ENCODE results near the gene TMEM164.
A peak's percentile ranks its signal among the peaks of the same experiment; 100 is the strongest.

The TMEM164 gene

DNA sequence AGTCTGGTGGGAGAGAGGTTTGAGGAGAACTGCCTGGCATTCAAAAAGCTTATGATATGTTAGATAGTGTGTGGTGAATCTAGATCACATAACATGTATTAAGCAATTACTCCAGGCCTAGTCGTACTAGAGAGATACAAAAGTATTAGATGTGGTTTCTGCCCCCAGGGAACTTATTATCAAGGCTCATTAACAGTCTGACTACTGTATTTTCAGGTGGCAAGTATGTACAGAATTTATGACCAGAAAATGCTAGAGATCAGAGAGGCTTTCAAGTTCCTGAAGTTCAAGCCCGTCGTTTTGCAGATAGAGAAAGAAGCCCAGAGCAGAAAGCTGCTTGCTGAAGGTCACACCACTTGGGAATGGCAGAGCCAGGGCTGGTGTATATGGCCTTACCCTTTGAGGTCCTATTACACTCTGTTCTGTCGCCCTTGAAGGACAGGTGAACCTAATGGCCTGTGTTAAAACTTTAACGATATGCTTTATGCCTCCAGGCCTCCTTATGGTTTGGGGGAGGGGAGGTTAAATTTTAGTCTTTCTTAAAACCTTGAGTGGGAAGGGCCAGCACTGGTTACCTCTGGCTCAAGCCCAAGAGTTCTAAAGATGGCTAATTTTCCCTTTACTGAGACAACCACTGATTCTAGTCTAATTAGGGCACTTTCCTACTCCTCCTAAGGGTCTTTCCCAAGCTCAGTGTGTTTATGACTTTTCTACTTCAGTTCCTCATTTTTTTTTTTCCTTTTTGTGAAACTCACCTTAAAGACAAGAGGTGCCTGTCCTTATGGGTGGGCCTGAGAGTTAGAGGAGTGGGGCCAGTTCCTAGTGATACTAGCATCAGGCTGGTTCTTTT, 19.9 kb downstream of the TMEM164 start:
- DNase-seq (ENCODE audit: low spot score) = no peak
- Histone ChIP-seq H3K27me3 (ENCODE audit: insufficient read depth, poor library complexity, severe bottlenecking) (no peaks in the 10 kb centered on the region), H3K4me3 (ENCODE audit: severe bottlenecking) (no peak overlapping the region), H3K36me3 (ENCODE audit: low read depth) (no peaks in the 10 kb centered on the region), H3K4me1 (ENCODE audit: insufficient read depth, poor library complexity, severe bottlenecking) (peaks cover 16% of the 10 kb centered on the region), H3K27ac (ENCODE audit: poor library complexity, severe bottlenecking) (no peak overlapping the region), H3K9me3 (ENCODE audit: severe bottlenecking) (no peaks in the 10 kb centered on the region)
- ATAC-seq (ENCODE audit: low read depth) = no peak
- TF ChIP-seq, protein P1, sequence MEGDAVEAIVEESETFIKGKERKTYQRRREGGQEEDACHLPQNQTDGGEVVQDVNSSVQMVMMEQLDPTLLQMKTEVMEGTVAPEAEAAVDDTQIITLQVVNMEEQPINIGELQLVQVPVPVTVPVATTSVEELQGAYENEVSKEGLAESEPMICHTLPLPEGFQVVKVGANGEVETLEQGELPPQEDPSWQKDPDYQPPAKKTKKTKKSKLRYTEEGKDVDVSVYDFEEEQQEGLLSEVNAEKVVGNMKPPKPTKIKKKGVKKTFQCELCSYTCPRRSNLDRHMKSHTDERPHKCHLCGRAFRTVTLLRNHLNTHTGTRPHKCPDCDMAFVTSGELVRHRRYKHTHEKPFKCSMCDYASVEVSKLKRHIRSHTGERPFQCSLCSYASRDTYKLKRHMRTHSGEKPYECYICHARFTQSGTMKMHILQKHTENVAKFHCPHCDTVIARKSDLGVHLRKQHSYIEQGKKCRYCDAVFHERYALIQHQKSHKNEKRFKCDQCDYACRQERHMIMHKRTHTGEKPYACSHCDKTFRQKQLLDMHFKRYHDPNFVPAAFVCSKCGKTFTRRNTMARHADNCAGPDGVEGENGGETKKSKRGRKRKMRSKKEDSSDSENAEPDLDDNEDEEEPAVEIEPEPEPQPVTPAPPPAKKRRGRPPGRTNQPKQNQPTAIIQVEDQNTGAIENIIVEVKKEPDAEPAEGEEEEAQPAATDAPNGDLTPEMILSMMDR (IDR thresholded peaks at IDR 0.05; ENCODE audit: poor library complexity, severe bottlenecking) = no peak

DNA sequence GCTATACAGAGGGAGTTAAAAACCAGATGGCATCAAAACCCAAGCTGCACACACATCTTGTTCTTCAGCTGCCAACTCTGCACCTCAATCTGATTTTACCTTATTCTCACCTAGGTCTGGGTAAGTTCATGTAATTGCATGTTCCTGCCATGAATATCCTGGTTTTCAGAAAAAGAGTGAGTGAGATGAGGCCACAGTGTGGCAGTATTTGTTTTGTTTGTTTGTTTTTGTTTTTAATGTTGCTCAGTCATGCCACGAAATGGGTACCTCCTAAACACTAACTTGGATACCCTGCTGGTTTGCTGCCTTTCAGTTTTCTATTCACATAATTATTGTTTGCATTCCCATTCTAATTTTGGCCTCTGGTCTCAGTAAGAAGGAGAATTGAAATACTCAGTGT, 22.5 kb downstream of the TMEM164 start:
- H3K27me3 ChIP-seq (ENCODE audit: insufficient read depth, poor library complexity, severe bottlenecking) = no peaks in the 10 kb centered on the region
- TF ChIP-seq, protein P1 (IDR thresholded peaks at IDR 0.05; ENCODE audit: poor library complexity, severe bottlenecking) = no peak
- DNase-seq (ENCODE audit: low spot score) (no peak), ATAC-seq (ENCODE audit: low read depth) (no peak)
- H3K36me3 ChIP-seq (ENCODE audit: low read depth) = no peaks in the 10 kb centered on the region
- H3K4me3 ChIP-seq (ENCODE audit: severe bottlenecking) = no peak overlapping the region
- H3K9me3 ChIP-seq (ENCODE audit: severe bottlenecking) = no peaks in the 10 kb centered on the region
- H3K27ac ChIP-seq (ENCODE audit: poor library complexity, severe bottlenecking) = peak overlapping the region; percentile 50
- peaks cover 16% of the 10 kb centered on the region for H3K4me1 ChIP-seq (ENCODE audit: insufficient read depth, poor library complexity, severe bottlenecking)

DNA sequence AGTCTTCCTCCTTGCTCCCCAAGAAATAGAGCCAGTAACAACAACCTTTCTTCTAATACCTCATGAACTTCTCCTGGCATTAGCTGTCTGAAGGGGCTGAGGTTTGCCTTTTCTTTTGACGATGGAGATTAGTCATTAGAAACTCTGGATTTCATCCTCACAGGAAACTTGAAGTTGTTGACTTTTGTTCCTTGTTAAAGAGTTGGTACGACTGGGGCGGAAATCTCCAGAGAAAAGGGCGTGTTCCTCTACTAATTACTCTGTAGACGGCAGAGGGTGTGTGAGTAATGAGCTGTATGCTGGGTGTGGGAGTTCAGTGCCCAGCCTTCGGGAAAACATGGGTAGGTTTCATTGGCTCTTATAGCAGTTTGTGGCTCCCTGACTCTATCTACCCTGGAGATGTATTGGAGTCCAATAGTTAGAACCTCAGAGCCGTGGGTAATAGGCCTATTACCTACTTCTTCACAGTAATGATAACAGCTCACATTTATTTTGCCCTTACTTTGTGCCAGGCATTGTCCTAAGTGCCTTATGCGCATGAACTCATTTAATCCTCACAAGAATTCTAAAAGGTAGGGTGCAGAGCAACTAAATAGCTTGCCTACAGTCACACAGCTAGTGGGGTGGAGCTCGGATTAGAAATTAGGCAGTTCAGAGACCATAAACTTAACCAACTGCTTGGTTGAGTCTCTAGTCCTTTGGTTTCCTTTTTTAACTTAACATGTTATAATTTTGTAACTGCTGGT, 23.4 kb downstream of the TMEM164 start:
- peak overlapping the region; percentile 50 for H3K27ac ChIP-seq (ENCODE audit: poor library complexity, severe bottlenecking)
- ATAC-seq (ENCODE audit: low read depth) = peak; percentile 95
- no peaks in the 10 kb centered on the region for H3K27me3 ChIP-seq (ENCODE audit: insufficient read depth, poor library complexity, severe bottlenecking)
- H3K9me3 ChIP-seq (ENCODE audit: severe bottlenecking) = no peaks in the 10 kb centered on the region
- H3K4me1 ChIP-seq (ENCODE audit: insufficient read depth, poor library complexity, severe bottlenecking) = peaks cover 16% of the 10 kb centered on the region
- TF ChIP-seq, protein P1 (IDR thresholded peaks at IDR 0.05; ENCODE audit: poor library complexity, severe bottlenecking) = no peak
- H3K4me3 ChIP-seq (ENCODE audit: severe bottlenecking) = no peak overlapping the region
- no peak for DNase-seq (ENCODE audit: low spot score)
- H3K36me3 ChIP-seq (ENCODE audit: low read depth) = no peaks in the 10 kb centered on the region

DNA sequence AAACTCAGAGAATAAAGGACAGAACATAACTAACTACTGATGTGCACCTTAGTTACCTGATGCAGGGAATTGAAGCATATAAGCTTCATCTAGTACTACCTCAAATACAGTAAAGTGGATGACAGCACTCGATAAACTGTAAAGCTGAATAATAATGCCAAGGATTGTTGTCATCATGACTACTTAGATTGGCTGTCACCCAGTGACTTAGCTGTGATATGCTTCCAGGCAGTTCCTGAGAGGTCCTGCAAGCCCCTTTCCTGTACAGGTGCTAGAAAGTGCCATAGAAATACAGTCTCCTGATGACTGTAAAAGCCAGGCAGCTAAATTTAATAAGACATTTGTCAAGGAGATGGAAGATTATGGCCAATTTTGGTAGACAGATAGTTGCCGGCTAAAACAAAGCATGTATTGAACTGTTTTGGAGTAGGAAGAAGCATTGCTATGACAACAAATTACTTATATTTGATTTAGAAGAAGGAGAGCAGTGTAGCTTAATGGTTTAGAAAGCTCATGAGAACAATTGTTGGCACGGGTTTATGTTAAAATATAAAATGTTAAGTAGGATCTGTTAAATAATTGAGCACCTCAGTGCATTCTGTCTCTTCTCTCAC, 29.7 kb downstream of the TMEM164 start:
- TF ChIP-seq, protein P1 (IDR thresholded peaks at IDR 0.05; ENCODE audit: poor library complexity, severe bottlenecking) = no peak
- H3K9me3 ChIP-seq (ENCODE audit: severe bottlenecking) = no peaks in the 10 kb centered on the region
- H3K4me3 ChIP-seq (ENCODE audit: severe bottlenecking) = no peak overlapping the region
- H3K36me3 ChIP-seq (ENCODE audit: low read depth) = no peaks in the 10 kb centered on the region
- no peaks in the 10 kb centered on the region for H3K27me3 ChIP-seq (ENCODE audit: insufficient read depth, poor library complexity, severe bottlenecking)
- no peak for ATAC-seq (ENCODE audit: low read depth)
- H3K4me1 ChIP-seq (ENCODE audit: insufficient read depth, poor library complexity, severe bottlenecking) = no peaks in the 10 kb centered on the region
- no peak for DNase-seq (ENCODE audit: low spot score)
- H3K27ac ChIP-seq (ENCODE audit: poor library complexity, severe bottlenecking) = no peak overlapping the region

All from RWPE2 (cell line).